GM12875 (cell line): ENCODE data around the gene B3GAT3.
A peak's percentile ranks its signal among the peaks of the same experiment; 100 is the strongest.

Experiments
- H3K4me3 ChIP-seq: one replicate; pipeline ENCODE4 v1.5.1; 2011; ENCODE audit warnings: low read depth, low read length, control low read depth
- TF ChIP-seq, protein P1 (sequence below): IDR thresholded peaks from 2 replicates; pipeline ENCODE4 v1.5.1; 2011; ENCODE audit warnings: low read depth, mild to moderate bottlenecking, control low read depth, inconsistent platforms, low read length, moderate library complexity, borderline replicate concordance; ENCODE audit not compliant: insufficient read depth

The B3GAT3 gene

GRCh38 chr11:62621567-62622470, at the start of gene B3GAT3:
B3GAT3 (minus strand) TSS chr11:62621986; CDS start chr11:62621947, 39 bp downstream.
- TF ChIP-seq, protein P1, sequence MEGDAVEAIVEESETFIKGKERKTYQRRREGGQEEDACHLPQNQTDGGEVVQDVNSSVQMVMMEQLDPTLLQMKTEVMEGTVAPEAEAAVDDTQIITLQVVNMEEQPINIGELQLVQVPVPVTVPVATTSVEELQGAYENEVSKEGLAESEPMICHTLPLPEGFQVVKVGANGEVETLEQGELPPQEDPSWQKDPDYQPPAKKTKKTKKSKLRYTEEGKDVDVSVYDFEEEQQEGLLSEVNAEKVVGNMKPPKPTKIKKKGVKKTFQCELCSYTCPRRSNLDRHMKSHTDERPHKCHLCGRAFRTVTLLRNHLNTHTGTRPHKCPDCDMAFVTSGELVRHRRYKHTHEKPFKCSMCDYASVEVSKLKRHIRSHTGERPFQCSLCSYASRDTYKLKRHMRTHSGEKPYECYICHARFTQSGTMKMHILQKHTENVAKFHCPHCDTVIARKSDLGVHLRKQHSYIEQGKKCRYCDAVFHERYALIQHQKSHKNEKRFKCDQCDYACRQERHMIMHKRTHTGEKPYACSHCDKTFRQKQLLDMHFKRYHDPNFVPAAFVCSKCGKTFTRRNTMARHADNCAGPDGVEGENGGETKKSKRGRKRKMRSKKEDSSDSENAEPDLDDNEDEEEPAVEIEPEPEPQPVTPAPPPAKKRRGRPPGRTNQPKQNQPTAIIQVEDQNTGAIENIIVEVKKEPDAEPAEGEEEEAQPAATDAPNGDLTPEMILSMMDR, result no peak

DNA sequence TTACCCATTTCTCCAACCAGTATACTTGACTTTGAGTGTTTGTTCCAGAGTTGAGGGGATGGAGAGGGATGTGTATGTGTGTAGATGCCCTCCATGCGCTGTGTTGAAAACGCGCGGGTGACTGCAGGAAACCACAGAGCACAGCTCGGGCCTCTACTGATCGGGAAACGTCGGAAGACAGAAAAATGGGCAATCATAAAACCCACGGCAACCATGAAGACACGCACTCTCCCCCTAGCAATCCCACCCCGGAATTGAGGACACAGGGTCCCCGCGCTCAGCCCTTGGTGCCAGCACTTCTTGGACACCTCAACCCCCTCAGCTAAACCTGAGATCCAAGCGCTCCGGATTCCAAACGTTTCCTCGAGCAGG, 49.4 kb upstream of the B3GAT3 start:
- TF ChIP-seq, protein P1, result no peak
- peak overlapping the region; percentile 95 for H3K4me3 ChIP-seq

More at GRCh38 chr11:62621567-62622470, at the start of gene B3GAT3:
- peak within 1 kb of the TSS; percentile 90 for H3K4me3 ChIP-seq

DNA sequence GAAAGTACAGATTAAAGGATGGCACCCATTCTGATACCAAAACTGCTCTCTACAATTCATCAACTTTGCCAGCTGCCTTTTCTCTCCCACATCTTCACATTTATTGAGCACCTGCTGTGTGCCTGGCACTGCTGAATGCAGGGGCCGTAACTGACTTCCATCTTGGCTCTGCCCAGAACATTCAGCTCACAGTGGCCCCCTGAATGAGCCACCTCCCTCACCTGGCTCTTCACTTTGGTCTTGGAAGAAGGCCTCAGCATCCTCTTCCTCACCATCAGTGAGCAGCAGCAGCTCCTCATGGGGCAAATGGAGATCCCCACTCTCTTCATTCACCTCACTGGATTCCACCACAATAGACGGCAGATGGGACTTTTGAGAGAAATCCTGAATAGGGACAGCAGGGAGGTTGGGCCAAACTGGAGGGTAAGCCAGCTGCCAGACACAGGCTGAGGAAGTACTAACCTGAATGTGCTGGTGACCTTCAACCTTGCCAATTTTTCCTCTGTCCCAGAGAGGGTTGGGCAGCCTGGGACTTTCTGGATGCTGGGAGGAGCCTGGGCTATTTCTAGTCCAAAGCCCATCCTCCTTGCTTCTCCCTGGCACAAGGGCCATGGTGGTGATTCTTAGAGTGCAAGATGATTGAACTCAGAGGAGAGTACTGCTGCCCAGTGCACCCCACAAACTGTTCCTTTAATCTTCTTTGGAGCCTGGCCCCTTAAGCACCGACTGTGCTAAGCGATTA, 47.8 kb upstream of the B3GAT3 start:
- TF ChIP-seq, protein P1, result no peak
- no peak overlapping the region for H3K4me3 ChIP-seq

DNA sequence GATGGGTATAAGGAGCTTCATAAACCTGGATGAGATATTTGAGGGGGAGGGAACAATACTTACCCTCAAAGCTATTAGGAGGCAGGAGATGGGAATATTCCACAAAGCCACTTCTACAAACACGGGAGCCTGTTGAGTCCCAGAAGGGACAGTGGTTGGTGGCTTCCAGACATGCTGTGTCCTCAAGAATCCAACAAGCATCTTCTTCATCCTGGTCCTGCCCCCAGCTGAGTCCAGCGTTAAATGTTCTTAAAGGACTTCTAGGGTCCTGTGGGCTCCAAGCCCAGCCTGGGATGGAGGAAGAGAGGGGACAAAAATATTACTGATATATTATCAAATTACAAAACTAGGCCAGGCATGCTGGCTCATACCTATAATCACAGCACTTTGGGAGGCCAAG, 45.7 kb upstream of the B3GAT3 start:
- no peak overlapping the region for H3K4me3 ChIP-seq
- TF ChIP-seq, protein P1, result no peak

- H3K4me3 ChIP-seq, result peak overlapping the region; percentile 68
- TF ChIP-seq, protein P1, result no peak
Measured at GRCh38 chr11:62666259-62666926, 44.6 kb upstream of the B3GAT3 start.

GRCh38 chr11:62665599-62666258, 43.9 kb upstream of the B3GAT3 start:
- TF ChIP-seq, protein P1, result no peak
- peak overlapping the region; percentile 68 for H3K4me3 ChIP-seq
